Osteoblast (primary cell): ENCODE results near the gene CACNA2D1. TPM values are rescaled to one million over a fixed set of nuclear protein-coding genes. Genes with fewer than 3 reads are reported as not detected.

Experiments used
- DNase-seq: peaks from one replicate; pipeline ENCODE4 v3.0.0; 2011; ENCODE audit warnings: low spot score, mixed read lengths; ENCODE audit not compliant: insufficient read length; ENCODE audit errors: missing footprints
- H2AFZ ChIP-seq: 2 replicates; pipeline ENCODE4 v1.6.0; 2011; ENCODE audit warnings: mild to moderate bottlenecking, low read length
- H3K27ac ChIP-seq: 2 replicates; pipeline ENCODE4 v1.5.1; 2011; ENCODE audit warnings: mild to moderate bottlenecking, low read depth, low read length, moderate library complexity
- H3K27me3 ChIP-seq: 2 replicates; pipeline ENCODE4 v1.6.0; 2012; ENCODE audit warnings: mild to moderate bottlenecking, control low read depth, inconsistent platforms, low read length, moderate library complexity; ENCODE audit not compliant: insufficient read depth
- H3K36me3 ChIP-seq: 2 replicates; pipeline ENCODE4 v1.5.1; 2011; ENCODE audit warnings: mild to moderate bottlenecking, low read length, control low read depth, moderate library complexity; ENCODE audit not compliant: insufficient read depth
- H3K4me1 ChIP-seq: 2 replicates; pipeline ENCODE4 v1.5.1; 2011; ENCODE audit warnings: mild to moderate bottlenecking, low read length, control low read depth, moderate library complexity; ENCODE audit not compliant: insufficient read depth
- H3K4me2 ChIP-seq: 2 replicates; pipeline ENCODE4 v1.6.0; 2011; ENCODE audit warnings: mild to moderate bottlenecking, low read length; ENCODE audit not compliant: insufficient read depth
- H3K4me3 ChIP-seq: fragments of 200-600 bp; sonication (generic); 3 replicates; pipeline ENCODE4 v1.5.1; 2012; ENCODE audit warnings: mild to moderate bottlenecking, low read length, inconsistent platforms; ENCODE audit not compliant: insufficient read depth
- H3K79me2 ChIP-seq: 2 replicates; pipeline ENCODE4 v1.6.0; 2012; ENCODE audit warnings: mild to moderate bottlenecking, low read length, control low read depth, inconsistent platforms; ENCODE audit not compliant: insufficient read depth
- H3K9me3 ChIP-seq: 2 replicates; pipeline ENCODE4 v1.5.1; 2011; ENCODE audit warnings: low read depth, low read length, control low read depth
- H4K20me1 ChIP-seq: 2 replicates; pipeline ENCODE4 v1.6.0; 2012; ENCODE audit warnings: mild to moderate bottlenecking, low read length, control low read depth; ENCODE audit not compliant: insufficient read depth
- total RNA-seq: library from RNA; depleted of rRNA; stranded (reverse); fragments of >200 nt; gene quantifications from 2 replicates; pipeline ENCODE4 v1.2.3, GENCODE V29; 2012
- TF ChIP-seq, protein P1 (sequence below): IDR thresholded peaks from 2 replicates; pipeline ENCODE4 v1.5.1; 2011; ENCODE audit warnings: mild to moderate bottlenecking, low read depth, low read length, moderate library complexity; ENCODE audit errors: extremely low read depth

CACNA2D1 gene
- total RNA-seq, 1 donor = 145 TPM

DNA sequence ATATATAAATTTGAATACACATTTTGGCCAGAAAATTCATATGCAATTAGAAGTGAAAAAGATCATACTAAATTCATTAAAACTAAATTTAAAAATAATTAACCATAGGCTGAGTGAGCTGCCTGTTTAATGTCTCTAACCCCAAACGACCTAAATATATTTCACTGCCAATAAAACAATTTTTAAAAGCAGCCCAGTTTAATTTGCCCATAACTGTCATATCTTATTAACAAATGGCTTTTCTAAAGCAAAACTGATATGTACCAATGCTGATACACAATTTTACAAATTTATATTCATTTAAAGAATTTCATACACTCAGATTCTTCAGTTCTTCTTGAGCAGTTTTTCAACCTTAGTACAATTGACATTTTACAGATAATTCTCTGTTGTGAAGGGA, 99.9 kb downstream of the CACNA2D1 start:
- Histone ChIP-seq H3K9me3 (no peaks in the 10 kb centered on the region), H3K79me2 (peaks cover 9% of the 10 kb centered on the region), H3K27ac (no peak overlapping the region), H3K4me3 (no peak overlapping the region), H2AFZ (no peak overlapping the region), H3K36me3 (peaks cover 44% of the 10 kb centered on the region), H3K27me3 (no peaks in the 10 kb centered on the region), H4K20me1 (peaks cover 14% of the 10 kb centered on the region), H3K4me2 (no peak overlapping the region), H3K4me1 (no peaks in the 10 kb centered on the region)
- DNase-seq = no peak
- TF ChIP-seq, protein P1, sequence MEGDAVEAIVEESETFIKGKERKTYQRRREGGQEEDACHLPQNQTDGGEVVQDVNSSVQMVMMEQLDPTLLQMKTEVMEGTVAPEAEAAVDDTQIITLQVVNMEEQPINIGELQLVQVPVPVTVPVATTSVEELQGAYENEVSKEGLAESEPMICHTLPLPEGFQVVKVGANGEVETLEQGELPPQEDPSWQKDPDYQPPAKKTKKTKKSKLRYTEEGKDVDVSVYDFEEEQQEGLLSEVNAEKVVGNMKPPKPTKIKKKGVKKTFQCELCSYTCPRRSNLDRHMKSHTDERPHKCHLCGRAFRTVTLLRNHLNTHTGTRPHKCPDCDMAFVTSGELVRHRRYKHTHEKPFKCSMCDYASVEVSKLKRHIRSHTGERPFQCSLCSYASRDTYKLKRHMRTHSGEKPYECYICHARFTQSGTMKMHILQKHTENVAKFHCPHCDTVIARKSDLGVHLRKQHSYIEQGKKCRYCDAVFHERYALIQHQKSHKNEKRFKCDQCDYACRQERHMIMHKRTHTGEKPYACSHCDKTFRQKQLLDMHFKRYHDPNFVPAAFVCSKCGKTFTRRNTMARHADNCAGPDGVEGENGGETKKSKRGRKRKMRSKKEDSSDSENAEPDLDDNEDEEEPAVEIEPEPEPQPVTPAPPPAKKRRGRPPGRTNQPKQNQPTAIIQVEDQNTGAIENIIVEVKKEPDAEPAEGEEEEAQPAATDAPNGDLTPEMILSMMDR = no peak

DNA sequence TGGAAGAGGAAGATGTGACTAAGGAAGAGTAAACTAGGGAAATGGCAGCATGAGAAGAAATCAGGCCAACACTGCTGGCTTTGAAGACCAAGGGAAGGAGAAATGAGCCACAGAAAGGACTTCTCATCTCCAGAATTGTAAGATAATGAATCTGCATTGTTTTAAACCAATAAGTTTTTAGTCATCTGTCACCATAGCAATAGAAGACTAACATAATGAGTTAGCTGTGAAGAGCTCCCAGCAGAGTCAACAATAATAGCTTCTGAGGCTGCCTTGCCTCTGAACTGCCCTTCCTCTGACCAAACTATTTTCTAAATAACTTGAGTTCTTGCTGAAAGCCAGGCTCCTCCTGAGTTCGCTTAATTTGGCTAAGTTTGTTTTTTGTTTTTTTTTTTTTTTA, 103.6 kb downstream of the CACNA2D1 start:
- peaks cover 35% of the 10 kb centered on the region for H3K36me3 ChIP-seq
- no peak overlapping the region for H2AFZ ChIP-seq
- peaks cover 26% of the 10 kb centered on the region for H4K20me1 ChIP-seq
- peaks cover 20% of the 10 kb centered on the region for H3K79me2 ChIP-seq
- no peak overlapping the region for H3K4me3 ChIP-seq
- peak overlapping the region; percentile 38 for H3K27ac ChIP-seq
- no peak for DNase-seq
- H3K4me2 ChIP-seq = no peak overlapping the region
- no peaks in the 10 kb centered on the region for H3K4me1 ChIP-seq
- H3K9me3 ChIP-seq = no peaks in the 10 kb centered on the region
- TF ChIP-seq, protein P1 = no peak
- no peaks in the 10 kb centered on the region for H3K27me3 ChIP-seq

DNA sequence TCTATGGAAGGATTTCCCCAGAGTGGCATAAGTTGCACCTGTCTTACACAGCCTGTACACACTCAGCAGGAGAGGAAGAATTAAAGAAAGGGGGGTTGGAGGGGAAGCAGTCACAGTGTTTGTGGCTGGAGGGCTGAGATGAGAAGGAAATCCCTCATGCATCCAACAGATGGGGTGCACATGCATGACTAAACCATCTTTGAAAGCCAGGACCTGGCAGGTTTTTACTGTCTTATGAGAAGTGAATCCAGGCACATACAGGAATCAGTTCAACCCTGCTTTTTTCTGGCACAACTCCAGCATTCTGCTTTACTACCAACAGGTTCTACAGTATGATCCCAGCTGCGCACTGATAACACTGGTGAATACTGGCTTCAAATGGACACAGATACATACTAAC, 107.7 kb downstream of the CACNA2D1 start:
- DNase-seq = no peak
- TF ChIP-seq, protein P1 = no peak

DNA sequence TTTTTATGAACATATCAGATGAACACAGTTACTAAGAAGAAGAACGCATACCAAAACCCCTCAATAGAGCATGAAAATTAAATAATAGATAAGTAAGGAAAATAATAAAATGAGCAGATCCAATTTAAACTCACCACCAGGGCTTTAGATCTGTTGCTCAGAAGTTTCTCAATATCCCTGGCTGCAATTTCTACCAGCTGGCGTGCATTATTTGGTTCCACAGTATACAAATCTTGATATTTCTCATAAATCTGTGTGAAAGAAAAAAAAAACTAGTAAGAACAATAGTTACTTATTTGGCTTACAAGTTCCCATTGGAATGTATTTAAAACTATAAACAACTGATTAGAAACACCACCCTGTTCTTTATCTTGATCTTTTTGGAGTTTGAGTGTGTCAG, 108.6 kb downstream of the CACNA2D1 start:
- H3K36me3 ChIP-seq = peaks cover 35% of the 10 kb centered on the region
- peaks cover 20% of the 10 kb centered on the region for H4K20me1 ChIP-seq
- H3K27ac ChIP-seq = no peak overlapping the region
- no peak overlapping the region for H3K4me3 ChIP-seq
- TF ChIP-seq, protein P1 = no peak
- H3K4me1 ChIP-seq = no peaks in the 10 kb centered on the region
- peaks cover 20% of the 10 kb centered on the region for H3K79me2 ChIP-seq
- H3K9me3 ChIP-seq = no peaks in the 10 kb centered on the region
- H3K4me2 ChIP-seq = no peak overlapping the region
- no peak overlapping the region for H2AFZ ChIP-seq
- DNase-seq = no peak
- H3K27me3 ChIP-seq = no peaks in the 10 kb centered on the region

More for the DNA sequence above, 107.7 kb downstream of the CACNA2D1 start:
- Histone ChIP-seq H3K27me3 (no peaks in the 10 kb centered on the region), H2AFZ (no peak overlapping the region), H3K4me3 (no peak overlapping the region), H3K36me3 (peaks cover 39% of the 10 kb centered on the region), H3K4me1 (no peaks in the 10 kb centered on the region), H3K79me2 (peaks cover 20% of the 10 kb centered on the region), H3K4me2 (no peak overlapping the region), H3K9me3 (no peaks in the 10 kb centered on the region), H3K27ac (no peak overlapping the region), H4K20me1 (peaks cover 20% of the 10 kb centered on the region)
